Left lung (tissue), 14 donors: ENCODE results near the gene HSBP1L1. TPM values are rescaled to one million over a fixed set of nuclear protein-coding genes. Genes with fewer than 3 reads are reported as not detected.

Experiments
- ATAC-seq: fragments of 200-7000 bp; cut with Tn5 transposase; one replicate; pipeline ENCODE4 v1.9.1; 2020; ENCODE audit warnings: moderate library complexity
- DNase-seq, 4 donors: peaks; one replicate each; pipeline ENCODE4 v3.0.0-alpha.2; 2013 to 2020
- H3K27ac ChIP-seq, 2 donors: fragments of 200-600 bp; sonication (generic) in 1 of 2; one replicate each; pipeline versions ENCODE4 v1.5.0 to v1.8.0; 2020 to 2021
- H3K27me3 ChIP-seq, 2 donors: fragments of 200-600 bp; sonication (generic) in 1 of 2; one replicate each; pipeline versions ENCODE4 v1.5.0 to v1.8.0; 2020 to 2021
- H3K36me3 ChIP-seq, 2 donors: fragments of 200-600 bp; sonication (generic) in 1 of 2; one replicate each; pipeline versions ENCODE4 v1.5.0 to v1.8.0; 2020 to 2021
- H3K4me1 ChIP-seq, 2 donors: fragments of 200-600 bp; one replicate each; pipeline ENCODE4 v1.8.0; 2021
- H3K4me3 ChIP-seq, 2 donors: fragments of 200-600 bp; sonication (generic) in 1 of 2; one replicate each; pipeline versions ENCODE4 v1.5.0 to v1.8.0; 2020 to 2021; ENCODE audit warnings: mild to moderate bottlenecking in 1 of 2
- H3K9me3 ChIP-seq, 2 donors: fragments of 200-600 bp; sonication (generic) in 1 of 2; one replicate each; pipeline versions ENCODE4 v1.5.0 to v1.8.0; 2020 to 2021
- CTCF ChIP-seq, 2 donors: fragments of 200-600 bp; sonication (generic) in 1 of 2; IDR thresholded peaks; one replicate each; pipeline versions ENCODE4 v1.5.0 to v1.8.0; 2021; ENCODE audit warnings: antibody characterized with exemption in 2 of 2
- intact Hi-C, 2 donors: fragments of 100-400 bp; cut with DNase I; formaldehyde crosslinking; loops; one replicate each; pipeline versions ENCODE4 v1.11.2 to v1.14.2; 2022
- long read RNA-seq, 12 donors: library from polyadenylated mRNA in 2 of 12; unstranded in 2 of 12; transcript quantifications; one replicate each; pipeline ENCODE4 v2.0.0 and lab custom pipeline, GENCODE V29; 2019 to 2026
- polyA plus RNA-seq, 6 donors: library from polyadenylated mRNA; unstranded; fragments of 120-200 nt; gene quantifications; one replicate each; pipeline ENCODE4 v1.2.1, GENCODE V29; 2013; ENCODE audit not compliant: insufficient read length in 6 of 6
- total RNA-seq, 2 donors: library from RNA; stranded (reverse); fragmentation: NEBNext Ultra II Directional; extraction: Animal tissue kit (Norgen Biotek cat#: 25700); gene quantifications; one replicate each; pipeline ENCODE4 v1.2.1, GENCODE V29; 2021
- donor health status: DM: no; HTN: yes; CAD: no.
- donor health status: DM: no; HTN: no; CAD: no.

Gene HSBP1L1
- total RNA-seq (10 to 100 TPM; 23.1 to 38.5 TPM), polyA plus RNA-seq (10 to 100 TPM; 21.7 to 28.3 (median 26.5) TPM)
- long read RNA-seq, donor 1, transcript HSBP1L1-202 (2 exons, 1,057 nt) = minor isoform, 5 of 229 reads
- long read RNA-seq, donor 1, transcript HSBP1L1-201 (4 exons, 771 nt) = minor isoform, 11 of 229 reads
- long read RNA-seq, donor 1, transcript HSBP1L1-204 (1 exons, 775 nt) = major isoform, 30 of 229 reads
- long read RNA-seq, donor 1, partial matches to known transcripts = 39 of 229 reads
- long read RNA-seq, donor 1, other reads (novel, unspliced or antisense) = 141 of 229 reads
- long read RNA-seq, donor 2, transcript HSBP1L1-204 (1 exons, 775 nt) = major isoform, 32 of 181 reads
- long read RNA-seq, donor 2, partial matches to known transcripts = 125 of 181 reads
- long read RNA-seq, donor 2, other reads (novel, unspliced or antisense) = 14 of 181 reads
- long read RNA-seq, donor 3, transcript HSBP1L1-204 (1 exons, 775 nt) = major isoform, 12 of 20 reads
- long read RNA-seq, donor 3, transcript HSBP1L1-201 (4 exons, 771 nt) = minor isoform, 6 of 20 reads
- long read RNA-seq, donor 3, partial matches to known transcripts = 0 of 20 reads
- long read RNA-seq, donor 3, other reads (novel, unspliced or antisense) = 0 of 20 reads
- long read RNA-seq, donor 4, transcript HSBP1L1-201 (4 exons, 771 nt) = major isoform, 27 of 36 reads
- long read RNA-seq, donor 4, transcript HSBP1L1-205 (2 exons, 564 nt) = minor isoform, 5 of 36 reads
- long read RNA-seq, donor 4, partial matches to known transcripts = 0 of 36 reads
- long read RNA-seq, donor 4, other reads (novel, unspliced or antisense) = 2 of 36 reads
- long read RNA-seq, donor 5, transcript HSBP1L1-204 (1 exons, 775 nt) = major isoform, 14 of 23 reads
- long read RNA-seq, donor 5, transcript HSBP1L1-201 (4 exons, 771 nt) = minor isoform, 6 of 23 reads
- long read RNA-seq, donor 5, partial matches to known transcripts = 0 of 23 reads
- long read RNA-seq, donor 5, other reads (novel, unspliced or antisense) = 0 of 23 reads
- long read RNA-seq, donor 6, transcript HSBP1L1-204 (1 exons, 775 nt) = major isoform, 12 of 105 reads
- long read RNA-seq, donor 6, transcript HSBP1L1-201 (4 exons, 771 nt) = minor isoform, 7 of 105 reads
- long read RNA-seq, donor 6, partial matches to known transcripts = 74 of 105 reads
- long read RNA-seq, donor 6, other reads (novel, unspliced or antisense) = 8 of 105 reads
- long read RNA-seq, donor 7, transcript HSBP1L1-204 (1 exons, 775 nt) = major isoform, 12 of 17 reads
- long read RNA-seq, donor 7, partial matches to known transcripts = 0 of 17 reads
- long read RNA-seq, donor 7, other reads (novel, unspliced or antisense) = 0 of 17 reads
- long read RNA-seq, donor 8, partial matches to known transcripts = 0 of 10 reads
- long read RNA-seq, donor 8, other reads (novel, unspliced or antisense) = 0 of 10 reads
- long read RNA-seq, donor 9 = 0 reads
- long read RNA-seq, donor 10, transcript HSBP1L1-201 (4 exons, 771 nt) = major isoform, 12 of 16 reads
- long read RNA-seq, donor 10, partial matches to known transcripts = 0 of 16 reads
- long read RNA-seq, donor 10, other reads (novel, unspliced or antisense) = 2 of 16 reads
- long read RNA-seq, donor 11 = 0 reads
- long read RNA-seq, donor 12, transcript HSBP1L1-201 (4 exons, 771 nt) = minor isoform, 7 of 28 reads
- long read RNA-seq, donor 12, transcript HSBP1L1-204 (1 exons, 775 nt) = major isoform, 18 of 28 reads
- long read RNA-seq, donor 12, partial matches to known transcripts = 0 of 28 reads
- long read RNA-seq, donor 12, other reads (novel, unspliced or antisense) = 0 of 28 reads

GRCh38 chr18:79964330-79965118 is at the start of gene HSBP1L1:
Gene HSBP1L1 (plus strand): TSS chr18:79964643. CDS start chr18:79964736, 93 bp downstream.
- Histone ChIP-seq H3K4me1 (peaks cover 8 to 35% of the 10 kb centered on the region in 2 donors), H3K4me3 (peak within 1 kb of the TSS; percentile 40 to 51), H3K9me3 (no peaks in the 10 kb centered on the region), H3K27ac (peak within 1 kb of the TSS; percentile 80 to 81), H3K36me3 (peaks cover 0 to 2% of the 10 kb centered on the region in 2 donors), H3K27me3 (peaks cover 0 to 11% of the 10 kb centered on the region in 2 donors)
- peak; percentile 75 for ATAC-seq
- TF ChIP-seq CTCF (IDR thresholded peaks at IDR 0.05) = peak in 1 of 2 donors; percentile 25
- intact Hi-C loops = no loop called here
- peak; percentile 31 to 95 (median 76) for DNase-seq

DNA sequence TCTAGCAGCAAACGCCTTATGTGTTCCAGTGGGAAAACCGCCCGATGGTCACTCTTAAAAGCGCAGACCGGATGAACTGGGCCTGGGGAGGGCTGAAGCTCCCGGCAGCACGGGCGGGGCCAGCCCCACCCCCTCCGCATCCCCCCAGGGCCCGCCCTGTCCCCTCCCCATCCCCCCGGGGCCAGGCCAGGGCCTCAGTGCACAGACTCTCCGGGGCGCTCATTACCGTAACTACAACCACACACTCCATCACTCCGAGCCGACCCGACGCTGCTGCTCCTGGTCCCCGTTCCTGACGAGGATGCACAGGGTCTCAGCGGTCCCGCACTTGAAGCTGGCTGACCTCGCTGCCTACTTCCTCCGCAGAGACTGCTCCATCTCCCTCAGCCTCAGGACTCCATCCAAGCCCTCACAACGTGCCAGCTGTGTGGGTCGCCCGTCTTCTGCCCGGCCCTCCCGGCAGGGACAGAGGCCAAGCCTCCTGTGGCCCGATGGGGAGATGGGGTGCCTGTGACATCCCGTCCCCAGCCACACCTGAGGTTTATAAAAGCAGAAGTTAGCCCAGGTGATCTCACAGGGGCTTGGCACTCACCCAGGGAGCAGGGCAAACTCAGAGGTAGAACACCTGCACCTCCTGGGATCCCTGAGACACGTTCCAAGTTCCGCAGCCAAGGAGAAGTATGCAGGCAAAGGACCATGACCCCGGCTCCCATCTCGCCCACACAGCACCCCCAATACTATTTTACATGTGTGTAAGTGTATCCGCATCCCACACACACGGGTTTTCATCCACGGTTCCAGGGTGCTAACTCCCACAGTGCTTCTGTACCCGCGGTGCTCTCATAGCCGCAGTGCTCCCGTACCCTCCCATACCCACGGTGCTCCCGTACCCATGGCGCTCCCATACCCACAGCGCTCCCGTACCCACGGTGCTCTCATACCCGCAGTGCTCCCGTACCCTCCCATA is 49.0 kb upstream of the HSBP1L1 start:
- no peak overlapping the region for H3K4me3 ChIP-seq
- peaks cover 0 to 11% of the 10 kb centered on the region in 2 donors for H3K9me3 ChIP-seq
- ATAC-seq (no peak), DNase-seq (no peak)
- TF ChIP-seq CTCF (IDR thresholded peaks at IDR 0.05) = no peak
- H3K27ac ChIP-seq = no peak overlapping the region
- peaks cover 0 to 66% of the 10 kb centered on the region in 2 donors for H3K36me3 ChIP-seq
- no peaks in the 10 kb centered on the region for H3K4me1 ChIP-seq
- intact Hi-C loops = no loop called here
- no peaks in the 10 kb centered on the region for H3K27me3 ChIP-seq

DNA sequence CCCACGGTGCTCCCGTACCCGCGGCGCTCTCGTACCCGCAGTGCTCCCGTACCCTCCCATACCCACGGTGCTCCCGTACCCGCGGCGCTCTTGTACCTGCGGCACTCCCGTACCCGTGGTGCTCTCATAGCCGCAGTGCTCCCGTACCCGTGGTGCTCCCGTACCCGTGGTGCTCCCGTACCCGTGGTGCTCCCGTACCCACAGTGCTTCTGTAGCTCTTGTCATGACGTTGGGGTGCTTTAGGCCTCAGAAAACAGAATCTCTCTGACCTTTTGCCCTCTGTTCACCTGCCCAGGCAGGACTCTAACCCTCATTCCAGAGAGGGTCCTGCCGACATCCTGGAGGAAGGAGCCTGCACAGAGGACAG is 48.3 kb upstream of the HSBP1L1 start:
- Histone ChIP-seq H3K27ac (no peak overlapping the region), H3K4me1 (no peaks in the 10 kb centered on the region), H3K4me3 (no peak overlapping the region), H3K9me3 (peaks cover 0 to 11% of the 10 kb centered on the region in 2 donors), H3K27me3 (no peaks in the 10 kb centered on the region), H3K36me3 (peaks cover 0 to 66% of the 10 kb centered on the region in 2 donors)
- ATAC-seq = no peak
- TF ChIP-seq CTCF (IDR thresholded peaks at IDR 0.05) = no peak
- DNase-seq = no peak
- intact Hi-C loops = no loop called here
